K562 (cell line): ENCODE measurements around the gene XBP1. TPM values are rescaled to one million over a fixed set of nuclear protein-coding genes. Genes with fewer than 3 reads are reported as not detected.
"Not testable (repeated sequence)": the region's sequence is repeated elsewhere in the genome, so short reads cannot be mapped to it uniquely, and the experiment has no call there.

Experiments used
- ATAC-seq: fragments of 200-7000 bp; cut with Tn5 transposase; 3 replicates; pipeline ENCODE4 v1.9.1; 2020; ENCODE audit warnings: moderate library complexity
- BruUV-seq: library from RNA; stranded (reverse); fragments of 400-500 nt; replicated peaks from 2 replicates; lab custom pipeline; 2021; lab: Mats Ljungman, UMichigan
- CTCF ChIA-PET: fragments of 300-600 bp; formaldehyde crosslinking; extraction: SDS; loops from one replicate; lab custom pipeline; 2021; ENCODE audit warnings: low intra/inter-chr PET ratio; lab: Yijun Ruan, JAX
- POLR2A ChIA-PET: fragments of 300-600, 350-650 bp; sonication (Branson Sonifier 250); formaldehyde crosslinking; extraction: SDS; loops from one replicate; lab custom pipeline; 2021; ENCODE audit warnings: antibody characterized with exemption, inconsistent platforms; lab: Yijun Ruan, JAX
- DNase-seq, 4 experiments: peaks; one replicate each; pipeline versions ENCODE4 v3.0.0 to v3.0.0-alpha.2; 2011 to 2018; ENCODE audit warnings: low spot score in 3 of 4, mixed read lengths in 3 of 4; ENCODE audit errors: extremely low read depth in 1 of 4
- FAIRE-seq: peaks from 2 replicates; lab custom pipeline; 2011; peaks lifted over from hg19 to GRCh38; lab: Jason Lieb, UNC
- H2AFZ ChIP-seq: 2 replicates; pipeline ENCODE4 v1.6.0; 2011; ENCODE audit warnings: low read depth, low read length, control low read depth, inconsistent platforms
- H3K27ac ChIP-seq: fragments of 200-600 bp; 3 replicates; pipeline ENCODE4 v1.8.0; 2011; ENCODE audit warnings: low read depth, mild to moderate bottlenecking, control low read depth, inconsistent platforms, low read length, moderate library complexity, mixed read lengths; ENCODE audit errors: extremely low read depth
- H3K27me3 ChIP-seq, 2 experiments: fragments of 300-600 bp in 1 of 2; 2 replicates in 1 of 2; 3 replicates in 1 of 2; pipeline versions ENCODE4 v1.6.0 to v1.8.0; 2011; ENCODE audit warnings: inconsistent platforms in 2 of 2, low read length in 2 of 2, mild to moderate bottlenecking in 1 of 2, mixed read lengths in 1 of 2, moderate library complexity in 1 of 2; ENCODE audit not compliant: control insufficient read depth in 2 of 2, insufficient read depth in 2 of 2
- H3K36me3 ChIP-seq: fragments of 300-600 bp; 3 replicates; pipeline ENCODE4 v1.8.0; 2011; ENCODE audit warnings: mild to moderate bottlenecking, low read length, inconsistent platforms; ENCODE audit not compliant: control insufficient read depth, insufficient read depth
- H3K4me1 ChIP-seq, 2 experiments: fragments of 200-600 bp in 1 of 2; replicated peaks in 1 of 2; 2 replicates in 1 of 2; 3 replicates in 1 of 2; pipeline versions ENCODE4 v1.5.1 to v1.8.0; 2011; ENCODE audit warnings: inconsistent platforms in 2 of 2, low read length in 2 of 2, mild to moderate bottlenecking in 1 of 2, mixed read lengths in 1 of 2, moderate library complexity in 1 of 2; ENCODE audit not compliant: control insufficient read depth in 2 of 2, insufficient read depth in 2 of 2
- H3K4me2 ChIP-seq: 2 replicates; pipeline ENCODE4 v1.6.1; 2011; ENCODE audit warnings: low read length, control low read depth, inconsistent platforms, mixed read lengths; ENCODE audit not compliant: insufficient read depth
- H3K4me3 ChIP-seq: fragments of 200-600 bp; sonication (generic), shearing (Covaris generic); 2 replicates; pipeline ENCODE4 v1.5.1; 2016; ENCODE audit warnings: control low read depth, inconsistent platforms
- H3K79me2 ChIP-seq: fragments of 200-600 bp; 3 replicates; pipeline ENCODE4 v1.8.0; 2011; ENCODE audit warnings: low read length, inconsistent platforms; ENCODE audit not compliant: control insufficient read depth, insufficient read depth
- H3K9ac ChIP-seq, 2 experiments: 2 replicates each; pipeline versions ENCODE4 v1.6.0 to v1.6.1; 2011; ENCODE audit warnings: low read depth in 2 of 2, low read length in 2 of 2, control low read depth in 1 of 2, inconsistent platforms in 1 of 2, mild to moderate bottlenecking in 1 of 2, mixed read lengths in 1 of 2; ENCODE audit not compliant: insufficient read depth in 1 of 2
- H3K9me1 ChIP-seq: one replicate; pipeline ENCODE4 v1.6.0; 2011; ENCODE audit warnings: inconsistent platforms, mild to moderate bottlenecking, low read length, moderate library complexity; ENCODE audit not compliant: control insufficient read depth, insufficient read depth
- H3K9me3 ChIP-seq: replicated peaks from 2 replicates; pipeline ENCODE4 v1.5.1; 2011; ENCODE audit warnings: low read depth, low read length, inconsistent platforms; ENCODE audit not compliant: control insufficient read depth, insufficient read depth
- H4K20me1 ChIP-seq: replicated peaks from 2 replicates; pipeline ENCODE4 v1.6.1; 2011; ENCODE audit warnings: low read length, inconsistent platforms, mixed read lengths; ENCODE audit not compliant: control insufficient read depth, insufficient read depth
- WGBS: fragments of 100-300 bp; shearing (Covaris generic); methylation state at CpG from one replicate; pipeline ENCODE4 v1.1.6; 2016; ENCODE audit warnings: low coverage, mixed read lengths; ENCODE audit not compliant: insufficient coverage; ENCODE audit errors: missing lambda C conversion rate; 5-methylcytosine and 5-hydroxymethylcytosine counted together
- in situ Hi-C: fragments of 300-500 bp; cut with MboI; formaldehyde crosslinking; loops from 4 replicates; pipeline ENCODE4 v1.15.0; 2018; ENCODE audit warnings: inconsistent platforms, mixed read lengths
- intact Hi-C: fragments of 100-400 bp; cut with micrococcal nuclease; formaldehyde crosslinking; loops from 2 replicates; pipeline ENCODE4 v1.14.2; 2022
- polyA plus RNA-seq, 8 experiments: library from polyadenylated mRNA; depleted of rRNA in 4 of 8; stranded (reverse) in 5 of 8; unstranded in 3 of 8; fragments of >200 nt; fragmentation: Nextera tagmentation in 2 of 8; fragmentation: Illumina TruSeq in 1 of 8; extraction: Ambion mirVana in 2 of 8; extraction: Trizol in 1 of 8; gene quantifications; 2 replicates each; pipeline versions ENCODE4 v1.2.1 to v1.2.3, GENCODE V29; 2011 to 2014; ENCODE audit warnings: inconsistent platforms in 1 of 8, missing spikeins in 1 of 8
- total RNA-seq, 7 experiments: library from RNA; depleted of rRNA in 6 of 7; stranded (reverse); fragments of >200 nt in 6 of 7; fragmentation: Illumina TruSeq in 2 of 7; extraction: Trizol in 2 of 7; gene quantifications; 2 replicates each; pipeline versions ENCODE4 v1.2.1 to v1.2.3, GENCODE V29; 2011 to 2021; ENCODE audit warnings: low replicate concordance in 1 of 7
- TF ChIP-seq, protein P1 (sequence below): fragments of 150-350 bp; IDR thresholded peaks from 2 replicates; pipeline ENCODE4 v1.6.1; 2014; ENCODE audit warnings: low read depth, mild to moderate bottlenecking, low read length, borderline replicate concordance

The XBP1 gene
- total and polyA plus RNA-seq, 9 of the 15 experiments (the other 6 are each of a cell fraction or from before 2014, with no cell fraction given) = 25.0 to 218 (median 94.6) TPM

DNA sequence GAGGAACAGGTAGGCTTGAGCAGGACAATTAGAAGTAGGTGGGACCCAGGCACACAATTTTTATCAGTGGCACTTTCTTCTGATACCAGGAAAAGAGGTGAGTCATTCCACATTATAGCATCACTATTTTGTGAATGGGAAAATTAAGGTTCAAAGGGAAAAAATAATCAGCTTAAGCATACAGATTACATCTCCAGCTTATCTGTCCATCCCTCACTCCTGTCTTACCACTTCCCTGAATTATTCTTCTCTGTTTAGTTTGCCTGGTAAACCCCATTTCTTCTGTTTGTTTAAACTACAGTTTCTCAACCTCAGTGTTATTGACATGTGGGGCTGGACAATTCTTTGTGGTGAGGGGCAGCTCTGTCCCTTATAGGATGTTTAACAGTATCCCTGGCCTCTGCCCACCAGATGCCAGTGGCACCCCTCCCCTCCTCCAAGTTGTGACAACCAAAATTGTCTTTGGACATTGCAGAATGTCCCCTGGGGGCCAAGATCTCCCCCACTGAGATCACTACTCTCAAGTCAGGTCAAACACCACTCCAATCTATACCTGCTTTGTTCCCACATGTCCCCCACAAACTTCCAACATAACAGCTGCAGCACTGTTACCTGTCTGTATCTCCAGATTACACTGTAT lies 8.5 kb upstream of the XBP1 start (continued):
- TF ChIP-seq, protein P1, sequence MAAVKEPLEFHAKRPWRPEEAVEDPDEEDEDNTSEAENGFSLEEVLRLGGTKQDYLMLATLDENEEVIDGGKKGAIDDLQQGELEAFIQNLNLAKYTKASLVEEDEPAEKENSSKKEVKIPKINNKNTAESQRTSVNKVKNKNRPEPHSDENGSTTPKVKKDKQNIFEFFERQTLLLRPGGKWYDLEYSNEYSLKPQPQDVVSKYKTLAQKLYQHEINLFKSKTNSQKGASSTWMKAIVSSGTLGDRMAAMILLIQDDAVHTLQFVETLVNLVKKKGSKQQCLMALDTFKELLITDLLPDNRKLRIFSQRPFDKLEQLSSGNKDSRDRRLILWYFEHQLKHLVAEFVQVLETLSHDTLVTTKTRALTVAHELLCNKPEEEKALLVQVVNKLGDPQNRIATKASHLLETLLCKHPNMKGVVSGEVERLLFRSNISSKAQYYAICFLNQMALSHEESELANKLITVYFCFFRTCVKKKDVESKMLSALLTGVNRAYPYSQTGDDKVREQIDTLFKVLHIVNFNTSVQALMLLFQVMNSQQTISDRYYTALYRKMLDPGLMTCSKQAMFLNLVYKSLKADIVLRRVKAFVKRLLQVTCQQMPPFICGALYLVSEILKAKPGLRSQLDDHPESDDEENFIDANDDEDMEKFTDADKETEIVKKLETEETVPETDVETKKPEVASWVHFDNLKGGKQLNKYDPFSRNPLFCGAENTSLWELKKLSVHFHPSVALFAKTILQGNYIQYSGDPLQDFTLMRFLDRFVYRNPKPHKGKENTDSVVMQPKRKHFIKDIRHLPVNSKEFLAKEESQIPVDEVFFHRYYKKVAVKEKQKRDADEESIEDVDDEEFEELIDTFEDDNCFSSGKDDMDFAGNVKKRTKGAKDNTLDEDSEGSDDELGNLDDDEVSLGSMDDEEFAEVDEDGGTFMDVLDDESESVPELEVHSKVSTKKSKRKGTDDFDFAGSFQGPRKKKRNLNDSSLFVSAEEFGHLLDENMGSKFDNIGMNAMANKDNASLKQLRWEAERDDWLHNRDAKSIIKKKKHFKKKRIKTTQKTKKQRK = no peak

DNA sequence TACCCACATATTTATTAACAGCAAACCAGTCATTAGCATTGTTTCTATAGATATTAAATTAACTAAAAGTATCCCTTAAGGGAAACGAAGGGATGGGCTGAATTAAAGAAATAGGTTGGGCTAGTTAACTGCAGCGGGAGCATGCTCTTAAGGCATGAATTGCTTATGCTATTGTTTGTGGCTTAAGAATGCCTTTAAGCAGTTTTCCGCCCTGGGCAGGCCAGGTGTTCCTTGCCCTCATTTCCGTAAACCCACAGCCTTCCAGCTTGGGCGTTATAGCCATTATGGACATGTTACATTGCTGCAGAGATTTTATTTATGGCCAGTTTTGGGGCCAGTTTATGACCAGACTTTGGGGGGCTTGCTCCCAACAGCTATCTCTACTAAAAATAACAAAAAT lies 5.1 kb upstream of the XBP1 start:
- peaks cover 5 to 13% of the 10 kb centered on the region in 2 experiments; a peak in 4 of 5 replicates for H3K4me1 ChIP-seq
- in situ Hi-C loops = not testable (repeated sequence)
- 92% methylated on average over 5 of the region's 5 CpGs for WGBS

More for the DNA sequence above, 5.1 kb upstream of the XBP1 start:
- H3K4me3 ChIP-seq, POLR2A ChIA-PET, H3K27ac ChIP-seq, CTCF ChIA-PET, H3K9me3 ChIP-seq, ATAC-seq, H3K9ac ChIP-seq, BruUV-seq, H3K27me3 ChIP-seq, intact Hi-C loops, DNase-seq, H3K36me3 ChIP-seq, FAIRE-seq, H3K4me2 ChIP-seq, H3K9me1 ChIP-seq, H2AFZ ChIP-seq, H4K20me1 ChIP-seq: not testable (repeated sequence)
- peaks cover 23% of the 10 kb centered on the region for H3K79me2 ChIP-seq
